OCI-LY1 (cell line): ENCODE measurements around the gene GBF1.

Experiments used
- EZH2 ChIP-seq: fragments of 200-600 bp; sonication (generic), shearing (Covaris generic); IDR thresholded peaks from 2 replicates; pipeline ENCODE4 v1.8.0; 2017; ENCODE audit warnings: borderline replicate concordance, mixed run types, mild to moderate bottlenecking, antibody characterized with exemption, low read length, moderate library complexity, mixed read lengths
- TF ChIP-seq, protein P1 (sequence below): fragments of 200-600 bp; sonication (generic), shearing (Covaris generic); IDR thresholded peaks from 2 replicates; pipeline ENCODE4 v1.5.1; 2017; ENCODE audit warnings: mild to moderate bottlenecking, antibody characterized with exemption, low read length, moderate library complexity, mixed read lengths

- TF ChIP-seq, protein P1, sequence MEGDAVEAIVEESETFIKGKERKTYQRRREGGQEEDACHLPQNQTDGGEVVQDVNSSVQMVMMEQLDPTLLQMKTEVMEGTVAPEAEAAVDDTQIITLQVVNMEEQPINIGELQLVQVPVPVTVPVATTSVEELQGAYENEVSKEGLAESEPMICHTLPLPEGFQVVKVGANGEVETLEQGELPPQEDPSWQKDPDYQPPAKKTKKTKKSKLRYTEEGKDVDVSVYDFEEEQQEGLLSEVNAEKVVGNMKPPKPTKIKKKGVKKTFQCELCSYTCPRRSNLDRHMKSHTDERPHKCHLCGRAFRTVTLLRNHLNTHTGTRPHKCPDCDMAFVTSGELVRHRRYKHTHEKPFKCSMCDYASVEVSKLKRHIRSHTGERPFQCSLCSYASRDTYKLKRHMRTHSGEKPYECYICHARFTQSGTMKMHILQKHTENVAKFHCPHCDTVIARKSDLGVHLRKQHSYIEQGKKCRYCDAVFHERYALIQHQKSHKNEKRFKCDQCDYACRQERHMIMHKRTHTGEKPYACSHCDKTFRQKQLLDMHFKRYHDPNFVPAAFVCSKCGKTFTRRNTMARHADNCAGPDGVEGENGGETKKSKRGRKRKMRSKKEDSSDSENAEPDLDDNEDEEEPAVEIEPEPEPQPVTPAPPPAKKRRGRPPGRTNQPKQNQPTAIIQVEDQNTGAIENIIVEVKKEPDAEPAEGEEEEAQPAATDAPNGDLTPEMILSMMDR, result peak; percentile 28; the same call in 1 of the 2 replicates
- TF ChIP-seq EZH2, result no peak
These were observed 138.7 kb downstream of the GBF1 start for GRCh38 chr10:102384053-102384452.
